OCI-LY1 (cell line): ENCODE results near the gene TMEM240.
A peak's percentile ranks its signal among the peaks of the same experiment; 100 is the strongest.

Experiments used
- H2AFZ ChIP-seq: fragments of 200-600 bp; sonication (generic), shearing (Covaris generic); 2 replicates; pipeline ENCODE4 v1.6.0; 2014; ENCODE audit warnings: antibody characterized with exemption, mild to moderate bottlenecking, low read length
- H3F3A ChIP-seq: fragments of 200-600 bp; sonication (generic), shearing (Covaris generic); 2 replicates; pipeline ENCODE4 v1.6.0; 2014; ENCODE audit warnings: mild to moderate bottlenecking, antibody characterized with exemption, low read length, moderate library complexity; ENCODE audit not compliant: insufficient read depth
- H3K27ac ChIP-seq: fragments of 200-600 bp; sonication (generic); 2 replicates; pipeline ENCODE4 v1.5.1; 2014; ENCODE audit warnings: low read length, mixed run types, mild to moderate bottlenecking, low read depth; ENCODE audit not compliant: poor library complexity, severe bottlenecking
- H3K27me3 ChIP-seq: fragments of 200-600 bp; sonication (generic); 2 replicates; pipeline ENCODE4 v1.6.0; 2014; ENCODE audit warnings: antibody characterized with exemption, mild to moderate bottlenecking, low read length, moderate library complexity; ENCODE audit not compliant: insufficient read depth
- H3K36me3 ChIP-seq: fragments of 200-600 bp; sonication (generic); 2 replicates; pipeline ENCODE4 v1.6.1; 2014; ENCODE audit warnings: mild to moderate bottlenecking, antibody characterized with exemption, low read length, moderate library complexity, mixed read lengths; ENCODE audit not compliant: insufficient read depth
- H3K4me1 ChIP-seq: fragments of 200-600 bp; sonication (generic); 2 replicates; pipeline ENCODE4 v1.5.1; 2014; ENCODE audit warnings: mild to moderate bottlenecking, low read length, moderate library complexity; ENCODE audit not compliant: insufficient read depth, severe bottlenecking
- H3K4me2 ChIP-seq: fragments of 200-600 bp; sonication (generic), shearing (Covaris generic); 2 replicates; pipeline ENCODE4 v1.6.1; 2014; ENCODE audit warnings: low read length
- H3K4me3 ChIP-seq: fragments of 200-600 bp; sonication (generic); 2 replicates; pipeline ENCODE4 v1.5.1; 2014; ENCODE audit warnings: low read length, low read depth, mild to moderate bottlenecking, mixed read lengths; ENCODE audit not compliant: poor library complexity, severe bottlenecking
- H3K79me2 ChIP-seq: fragments of 200-600 bp; shearing (Covaris generic); 2 replicates; pipeline ENCODE4 v1.6.1; 2016; ENCODE audit warnings: mixed run types, low read length, mixed read lengths; ENCODE audit not compliant: insufficient read depth
- H3K9ac ChIP-seq: fragments of 200-600 bp; sonication (generic), shearing (Covaris generic); 2 replicates; pipeline ENCODE4 v1.6.1; 2014; ENCODE audit warnings: mild to moderate bottlenecking, low read length, mixed read lengths
- H3K9me2 ChIP-seq: fragments of 200-600 bp; sonication (generic), shearing (Covaris generic); 2 replicates; pipeline ENCODE4 v1.6.1; 2014; ENCODE audit warnings: low read depth, mild to moderate bottlenecking, low read length, mixed read lengths
- H3K9me3 ChIP-seq: fragments of 200-600 bp; shearing (Covaris generic); 2 replicates; pipeline ENCODE4 v1.6.1; 2014; ENCODE audit warnings: low read length, mixed read lengths
- H4K20me1 ChIP-seq: fragments of 200-600 bp; sonication (generic), shearing (Covaris generic); 2 replicates; pipeline ENCODE4 v1.6.0; 2016; ENCODE audit warnings: mild to moderate bottlenecking, low read length; ENCODE audit not compliant: insufficient read depth
- EZH2 ChIP-seq: fragments of 200-600 bp; sonication (generic), shearing (Covaris generic); IDR thresholded peaks from 2 replicates; pipeline ENCODE4 v1.8.0; 2017; ENCODE audit warnings: borderline replicate concordance, mixed run types, mild to moderate bottlenecking, antibody characterized with exemption, low read length, moderate library complexity, mixed read lengths
- TF ChIP-seq, protein P1 (sequence below): fragments of 200-600 bp; sonication (generic), shearing (Covaris generic); IDR thresholded peaks from 2 replicates; pipeline ENCODE4 v1.5.1; 2017; ENCODE audit warnings: mild to moderate bottlenecking, antibody characterized with exemption, low read length, moderate library complexity, mixed read lengths

Gene TMEM240

DNA sequence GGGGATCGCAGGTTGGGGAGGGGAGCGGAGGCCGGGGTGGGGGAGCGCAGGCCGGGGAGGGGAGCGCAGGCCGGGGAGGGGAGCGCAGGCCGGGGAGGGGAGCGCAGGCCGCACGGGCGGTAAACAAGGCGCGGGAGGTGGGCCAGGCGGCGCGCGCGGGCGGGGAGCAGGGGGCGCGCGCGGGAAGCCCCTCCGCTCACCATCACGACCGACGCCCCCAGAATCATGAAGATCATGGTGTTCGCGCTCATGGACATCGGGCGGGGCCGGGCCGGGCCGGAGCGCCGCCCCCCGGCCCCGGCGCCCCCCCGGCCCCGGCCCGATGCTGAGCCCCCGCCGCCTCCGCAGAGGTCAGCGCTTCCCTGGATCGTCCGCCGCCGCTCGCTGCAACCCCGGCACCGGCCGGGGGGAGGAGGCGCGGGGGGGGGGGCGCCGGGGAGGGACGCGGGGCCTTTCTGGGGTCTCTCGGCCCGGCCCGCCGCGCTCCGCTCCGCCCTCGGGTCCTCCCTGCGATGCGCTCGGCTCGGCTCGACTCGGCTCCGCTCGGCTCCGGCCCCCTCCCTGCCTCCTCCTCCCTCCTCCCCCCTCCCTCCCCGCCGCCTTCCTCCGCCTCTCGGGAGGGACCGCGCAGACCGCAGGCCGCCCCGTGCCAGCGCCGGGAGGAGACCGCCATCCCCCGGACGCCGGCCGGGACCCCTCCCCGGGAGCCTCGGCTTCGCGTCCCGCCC, at the start of gene TMEM240:
TSS of gene TMEM240 (minus strand) at position 535 of the 728 bp plus-strand sequence. CDS start at position 257, 278 bp downstream.
- Histone ChIP-seq H2AFZ (no peak within 1 kb of the TSS), H3K9me3 (no peaks in the 10 kb centered on the region), H3F3A (no peaks in the 10 kb centered on the region), H3K79me2 (no peaks in the 10 kb centered on the region), H3K36me3 (peaks cover 27% of the 10 kb centered on the region), H3K4me2 (peak within 1 kb of the TSS; percentile 6; the same call in 1 of the 2 replicates), H3K27me3 (no peaks in the 10 kb centered on the region; the same call in 1 of the 2 replicates), H4K20me1 (no peaks in the 10 kb centered on the region), H3K4me3 (no peak within 1 kb of the TSS), H3K9me2 (no peaks in the 10 kb centered on the region), H3K27ac (no peak within 1 kb of the TSS), H3K4me1 (no peaks in the 10 kb centered on the region), H3K9ac (no peak within 1 kb of the TSS)
- TF ChIP-seq EZH2: no peak
- TF ChIP-seq, protein P1, sequence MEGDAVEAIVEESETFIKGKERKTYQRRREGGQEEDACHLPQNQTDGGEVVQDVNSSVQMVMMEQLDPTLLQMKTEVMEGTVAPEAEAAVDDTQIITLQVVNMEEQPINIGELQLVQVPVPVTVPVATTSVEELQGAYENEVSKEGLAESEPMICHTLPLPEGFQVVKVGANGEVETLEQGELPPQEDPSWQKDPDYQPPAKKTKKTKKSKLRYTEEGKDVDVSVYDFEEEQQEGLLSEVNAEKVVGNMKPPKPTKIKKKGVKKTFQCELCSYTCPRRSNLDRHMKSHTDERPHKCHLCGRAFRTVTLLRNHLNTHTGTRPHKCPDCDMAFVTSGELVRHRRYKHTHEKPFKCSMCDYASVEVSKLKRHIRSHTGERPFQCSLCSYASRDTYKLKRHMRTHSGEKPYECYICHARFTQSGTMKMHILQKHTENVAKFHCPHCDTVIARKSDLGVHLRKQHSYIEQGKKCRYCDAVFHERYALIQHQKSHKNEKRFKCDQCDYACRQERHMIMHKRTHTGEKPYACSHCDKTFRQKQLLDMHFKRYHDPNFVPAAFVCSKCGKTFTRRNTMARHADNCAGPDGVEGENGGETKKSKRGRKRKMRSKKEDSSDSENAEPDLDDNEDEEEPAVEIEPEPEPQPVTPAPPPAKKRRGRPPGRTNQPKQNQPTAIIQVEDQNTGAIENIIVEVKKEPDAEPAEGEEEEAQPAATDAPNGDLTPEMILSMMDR: no peak

DNA sequence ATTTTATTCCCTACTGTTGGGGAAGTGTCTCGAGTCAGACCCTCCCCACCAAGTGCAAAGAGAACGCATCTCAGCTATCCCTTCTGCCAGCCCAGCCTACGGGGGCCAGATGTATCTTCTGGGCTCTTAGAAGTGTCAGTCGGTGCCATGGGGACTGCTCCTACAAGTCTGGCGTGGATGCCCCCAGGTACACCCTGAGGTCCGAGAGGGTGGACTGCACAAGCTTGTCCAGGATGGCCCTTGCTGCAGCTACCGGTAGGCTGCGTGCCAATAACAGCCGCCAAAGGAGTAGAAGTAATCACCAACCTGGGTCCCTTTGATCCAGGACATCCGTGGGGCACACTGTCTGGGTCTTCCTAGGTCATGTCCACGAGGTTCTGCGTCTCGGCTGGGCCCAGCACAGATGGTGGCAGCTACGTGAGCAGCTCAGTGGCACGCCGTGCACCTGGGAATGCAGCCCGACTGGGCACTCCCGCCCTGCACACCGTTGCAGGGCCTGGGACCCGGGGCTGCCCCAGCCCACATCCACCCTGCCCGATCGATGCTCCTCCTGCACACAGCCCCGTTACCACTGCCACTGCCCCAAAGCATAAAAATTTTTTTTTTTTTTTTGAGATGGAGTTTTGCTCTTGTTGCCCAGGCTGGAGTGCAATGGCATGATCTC, 43.1 kb upstream of the TMEM240 start:
- Histone ChIP-seq H3K79me2 (no peaks in the 10 kb centered on the region), H4K20me1 (no peaks in the 10 kb centered on the region), H3K4me2 (no peak overlapping the region), H3K9ac (no peak overlapping the region), H3K4me3 (no peak overlapping the region), H3F3A (no peaks in the 10 kb centered on the region), H3K27me3 (peaks cover 5% of the 10 kb centered on the region; the same call in 1 of the 2 replicates), H3K27ac (no peak overlapping the region), H2AFZ (no peak overlapping the region), H3K36me3 (no peaks in the 10 kb centered on the region), H3K9me3 (no peaks in the 10 kb centered on the region), H3K9me2 (no peaks in the 10 kb centered on the region), H3K4me1 (no peaks in the 10 kb centered on the region)
- TF ChIP-seq EZH2: no peak
- TF ChIP-seq, protein P1: no peak

- H3K4me3 ChIP-seq: no peak overlapping the region
- no peaks in the 10 kb centered on the region for H3K36me3 ChIP-seq
- TF ChIP-seq, protein P1: no peak
- no peak for TF ChIP-seq EZH2
- H3K9me3 ChIP-seq: no peaks in the 10 kb centered on the region
- no peaks in the 10 kb centered on the region for H4K20me1 ChIP-seq
- H3K4me1 ChIP-seq: no peaks in the 10 kb centered on the region
- no peak overlapping the region for H3K4me2 ChIP-seq
- H3K79me2 ChIP-seq: no peaks in the 10 kb centered on the region
- no peaks in the 10 kb centered on the region for H3F3A ChIP-seq
- no peaks in the 10 kb centered on the region for H3K9me2 ChIP-seq
- no peak overlapping the region for H2AFZ ChIP-seq
- H3K9ac ChIP-seq: no peak overlapping the region
- H3K27ac ChIP-seq: no peak overlapping the region
- H3K27me3 ChIP-seq: peaks cover 8% of the 10 kb centered on the region; the same call in 1 of the 2 replicates
These were observed 42.3 kb upstream of the TMEM240 start for GRCh38 chr1:1582585-1583346.
